ENCODE results near the gene PEPD. TPM values are rescaled to one million over a fixed set of nuclear protein-coding genes. Genes with fewer than 3 reads are reported as not detected.

Gene PEPD
- total RNA-seq, 1 donor from 2014 or later, result 49.7 TPM

DNA sequence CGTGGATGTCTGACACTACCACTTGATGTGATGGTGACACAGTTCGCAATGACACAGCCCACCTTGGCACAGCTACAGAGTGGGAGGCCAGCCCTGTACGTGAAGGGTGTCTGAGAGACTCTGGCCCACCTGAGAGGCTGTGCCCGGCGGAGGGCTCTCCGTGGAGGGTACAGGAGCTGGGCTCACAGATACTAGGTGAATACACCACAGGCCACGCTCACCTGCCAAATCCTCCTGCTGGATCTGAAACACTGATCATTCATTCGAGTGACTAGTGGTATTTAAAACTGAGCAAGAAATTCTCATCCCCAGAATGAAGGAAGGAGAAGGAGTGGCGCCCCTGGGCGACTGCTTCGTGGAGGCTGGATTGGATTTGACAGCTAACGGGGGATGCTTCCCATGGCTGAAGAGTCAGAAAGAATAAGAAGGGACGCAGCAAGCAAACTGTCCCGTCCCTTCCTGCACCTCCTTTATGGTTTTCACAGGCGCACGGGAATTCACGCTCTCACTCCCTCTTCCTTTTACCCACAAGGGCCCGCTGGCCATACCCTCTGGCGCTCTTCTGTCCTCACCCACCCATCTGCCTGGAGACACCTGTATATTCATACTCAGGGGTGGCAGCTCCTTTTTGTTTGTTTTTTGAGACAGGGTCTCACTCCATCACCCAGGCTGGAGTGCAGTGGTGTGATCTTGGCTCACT is 123.1 kb downstream of the PEPD start:
- peaks cover 4% of the 10 kb centered on the region for H3K4me1 Mint-ChIP-seq
- H3K4me3 Mint-ChIP-seq, result no peak overlapping the region
- H3K36me3 Mint-ChIP-seq, result no peaks in the 10 kb centered on the region
- H3K9me3 Mint-ChIP-seq, result no peaks in the 10 kb centered on the region
- no peaks in the 10 kb centered on the region for H3K27me3 Mint-ChIP-seq (ENCODE audit: low read depth)
- DNase-seq (ENCODE audit: low spot score in 2 of 2, unreplicated experiment in 2 of 2), result no peak
- TF ChIP-seq, protein P1, sequence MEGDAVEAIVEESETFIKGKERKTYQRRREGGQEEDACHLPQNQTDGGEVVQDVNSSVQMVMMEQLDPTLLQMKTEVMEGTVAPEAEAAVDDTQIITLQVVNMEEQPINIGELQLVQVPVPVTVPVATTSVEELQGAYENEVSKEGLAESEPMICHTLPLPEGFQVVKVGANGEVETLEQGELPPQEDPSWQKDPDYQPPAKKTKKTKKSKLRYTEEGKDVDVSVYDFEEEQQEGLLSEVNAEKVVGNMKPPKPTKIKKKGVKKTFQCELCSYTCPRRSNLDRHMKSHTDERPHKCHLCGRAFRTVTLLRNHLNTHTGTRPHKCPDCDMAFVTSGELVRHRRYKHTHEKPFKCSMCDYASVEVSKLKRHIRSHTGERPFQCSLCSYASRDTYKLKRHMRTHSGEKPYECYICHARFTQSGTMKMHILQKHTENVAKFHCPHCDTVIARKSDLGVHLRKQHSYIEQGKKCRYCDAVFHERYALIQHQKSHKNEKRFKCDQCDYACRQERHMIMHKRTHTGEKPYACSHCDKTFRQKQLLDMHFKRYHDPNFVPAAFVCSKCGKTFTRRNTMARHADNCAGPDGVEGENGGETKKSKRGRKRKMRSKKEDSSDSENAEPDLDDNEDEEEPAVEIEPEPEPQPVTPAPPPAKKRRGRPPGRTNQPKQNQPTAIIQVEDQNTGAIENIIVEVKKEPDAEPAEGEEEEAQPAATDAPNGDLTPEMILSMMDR (IDR thresholded peaks at IDR 0.05; ENCODE audit: unreplicated experiment), result no peak
- H3K27ac Mint-ChIP-seq, result no peak overlapping the region

DNA sequence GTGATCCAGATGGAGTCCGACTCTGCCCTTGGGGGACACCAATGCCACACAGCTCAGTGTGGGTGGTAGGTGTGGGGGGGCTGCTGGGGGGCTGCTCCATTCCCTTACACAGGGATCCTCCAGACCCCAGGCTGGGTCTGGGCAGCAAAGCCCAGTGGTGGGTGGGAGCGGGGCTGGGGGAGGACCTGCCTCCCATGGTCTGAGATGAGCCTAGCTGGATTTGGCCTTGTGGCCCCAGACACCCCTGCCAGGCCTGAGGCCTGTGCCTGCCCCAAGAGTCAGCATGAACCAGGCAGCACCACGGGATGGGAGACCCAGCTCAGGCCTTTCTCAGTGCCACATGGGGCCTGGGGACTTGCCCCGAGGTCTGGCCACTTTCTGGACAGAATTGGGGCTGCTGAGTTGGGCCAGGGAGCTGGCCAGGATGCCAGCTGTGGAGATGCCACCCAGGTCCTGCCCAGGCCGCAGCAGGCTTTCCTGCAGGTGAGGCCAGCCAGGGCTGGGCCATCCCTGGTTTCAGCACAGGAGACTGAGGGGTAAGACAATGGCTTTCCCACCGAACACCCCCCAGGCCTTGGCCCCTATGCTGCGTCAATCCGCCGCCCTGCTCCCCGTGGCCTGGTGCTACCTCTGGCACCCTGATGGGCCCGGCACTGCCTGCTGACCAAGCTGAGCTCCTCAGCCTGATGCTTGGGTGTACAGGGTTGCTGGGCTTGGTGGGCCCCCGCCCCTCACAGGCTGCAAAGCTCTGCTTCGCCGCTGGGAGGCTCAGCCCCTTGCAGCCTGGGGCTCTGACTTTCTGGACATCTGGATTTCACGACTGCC is 123.8 kb downstream of the PEPD start:
- Mint-ChIP-seq H3K27me3 (ENCODE audit: low read depth) (no peaks in the 10 kb centered on the region), H3K27ac (no peak overlapping the region), H3K9me3 (no peaks in the 10 kb centered on the region), H3K4me1 (peaks cover 4% of the 10 kb centered on the region), H3K36me3 (no peaks in the 10 kb centered on the region), H3K4me3 (no peak overlapping the region)
- TF ChIP-seq, protein P1 (IDR thresholded peaks at IDR 0.05; ENCODE audit: unreplicated experiment), result peak; percentile 49
- DNase-seq (ENCODE audit: low spot score in 2 of 2, unreplicated experiment in 2 of 2), result peak in 1 of 2 experiments; percentile 17

DNA sequence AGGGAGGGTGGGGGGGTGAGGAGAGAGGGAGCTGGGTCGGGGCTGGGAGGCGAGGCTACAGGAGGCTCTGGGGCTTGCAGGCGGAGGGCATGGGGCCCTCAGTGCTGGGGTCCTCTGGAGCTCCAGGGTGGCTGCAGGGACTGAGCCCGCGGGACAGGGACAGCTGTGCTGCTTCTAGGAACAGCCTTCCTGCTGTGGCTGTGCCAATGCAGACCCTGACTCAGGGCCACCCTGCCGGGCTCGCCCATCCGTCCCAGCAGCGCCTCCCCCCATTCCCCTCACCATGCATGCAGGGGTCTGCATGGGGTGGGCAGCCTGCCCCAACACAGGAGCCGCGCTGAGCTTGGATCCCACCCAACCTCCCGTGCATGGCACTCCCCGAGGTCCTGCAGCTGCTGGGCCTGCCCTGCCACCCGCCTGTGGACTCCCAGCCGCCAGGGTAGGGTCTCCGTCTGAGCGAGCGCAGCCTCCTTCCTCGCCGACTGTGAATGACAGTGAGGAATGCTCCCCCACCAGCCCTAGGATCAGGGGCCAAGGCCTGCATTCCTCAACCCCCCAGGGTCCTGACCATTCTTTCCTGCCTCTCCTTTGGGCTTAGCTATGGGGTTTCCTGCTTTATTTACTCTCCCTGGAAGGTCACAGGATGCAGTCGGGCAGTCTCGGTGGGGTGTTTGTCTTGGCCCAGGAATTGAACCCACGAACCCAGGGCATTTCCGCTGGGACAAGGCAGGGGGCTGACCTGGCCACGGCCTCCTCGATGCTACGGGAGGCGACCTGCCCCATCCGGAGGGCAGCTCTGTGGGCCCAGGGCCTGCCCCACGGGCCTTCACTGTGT is 124.7 kb downstream of the PEPD start:
- no peak for DNase-seq (ENCODE audit: low spot score in 2 of 2, unreplicated experiment in 2 of 2)
- H3K27ac Mint-ChIP-seq, result no peak overlapping the region
- H3K27me3 Mint-ChIP-seq (ENCODE audit: low read depth), result no peaks in the 10 kb centered on the region

DNA sequence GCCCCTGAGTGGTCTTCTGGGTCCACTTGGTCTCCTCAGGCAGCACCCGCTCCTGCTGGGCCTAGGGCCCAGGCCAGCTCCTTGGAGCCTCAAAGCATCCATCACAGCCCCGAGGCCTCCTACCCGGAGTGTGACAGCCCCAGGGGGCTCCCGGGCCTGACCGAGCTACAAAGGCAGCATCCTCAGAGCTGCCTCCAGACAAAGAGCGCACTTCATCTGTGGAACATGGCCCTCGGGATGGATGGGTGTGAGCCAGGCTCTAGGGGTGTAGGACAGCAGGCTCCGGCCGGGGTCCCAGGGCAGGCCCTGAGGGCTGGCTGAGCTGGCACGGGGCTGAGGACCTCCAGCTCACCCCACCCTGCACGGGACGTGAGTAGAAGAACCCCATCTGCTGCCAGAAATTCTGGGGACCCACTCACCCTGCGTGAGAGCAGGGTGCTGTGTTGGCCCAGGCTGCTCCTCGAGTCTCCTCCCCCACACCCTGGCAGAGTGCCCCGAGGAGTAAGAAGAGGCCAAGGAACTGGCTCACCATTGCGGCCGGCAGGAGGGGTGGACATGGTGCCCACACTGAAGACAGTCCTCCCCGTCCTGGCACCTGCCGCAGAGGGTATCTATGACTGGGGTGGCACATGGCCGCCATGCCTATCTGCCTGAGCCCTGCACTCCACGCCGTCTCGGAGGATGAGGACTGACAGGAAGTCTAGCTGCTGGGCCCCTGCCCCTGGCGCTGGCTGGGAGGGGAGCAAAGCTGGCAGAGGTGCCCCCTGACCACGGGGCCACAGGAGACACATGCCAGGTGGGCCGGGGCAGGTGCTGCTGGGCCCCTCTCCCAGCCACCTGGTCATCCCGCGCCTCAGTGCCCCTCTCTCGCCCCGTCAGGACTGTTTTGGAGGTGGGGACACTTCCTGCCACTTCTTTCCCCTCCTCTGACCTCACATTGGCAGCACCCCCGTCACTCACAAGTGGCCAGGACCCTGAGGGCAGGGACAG is 125.7 kb downstream of the PEPD start:
- TF ChIP-seq, protein P1 (IDR thresholded peaks at IDR 0.05; ENCODE audit: unreplicated experiment), result no peak
- H3K4me1 Mint-ChIP-seq, result peaks cover 4% of the 10 kb centered on the region
- no peaks in the 10 kb centered on the region for H3K36me3 Mint-ChIP-seq
- no peak overlapping the region for H3K4me3 Mint-ChIP-seq
- no peaks in the 10 kb centered on the region for H3K9me3 Mint-ChIP-seq
- no peak overlapping the region for H3K27ac Mint-ChIP-seq
- no peak for DNase-seq (ENCODE audit: low spot score in 2 of 2, unreplicated experiment in 2 of 2)
- no peaks in the 10 kb centered on the region for H3K27me3 Mint-ChIP-seq (ENCODE audit: low read depth)

More for the DNA sequence above, 124.7 kb downstream of the PEPD start:
- H3K9me3 Mint-ChIP-seq, result no peaks in the 10 kb centered on the region
- no peak overlapping the region for H3K4me3 Mint-ChIP-seq
- H3K4me1 Mint-ChIP-seq, result peaks cover 4% of the 10 kb centered on the region
- TF ChIP-seq, protein P1 (IDR thresholded peaks at IDR 0.05; ENCODE audit: unreplicated experiment), result no peak
- H3K36me3 Mint-ChIP-seq, result no peaks in the 10 kb centered on the region
